CD4-positive, CD25-positive, alpha-beta regulatory T cell (primary cell): ENCODE data around the gene METTL14. TPM values are rescaled to one million over a fixed set of nuclear protein-coding genes. Genes with fewer than 3 reads are reported as not detected.
A peak's percentile ranks its signal among the peaks of the same experiment; 100 is the strongest.

ENCODE experiments used
- ATAC-seq, 2 donors: fragments of 150-1000 bp; cut with Tn5 transposase; one replicate each; pipeline ENCODE4 v1.10.0; 2021; ENCODE audit warnings: low read depth in 2 of 2, moderate number of reproducible peaks in 2 of 2, moderate library complexity in 1 of 2
- DNase-seq, 3 donors: peaks; one replicate each; pipeline versions ENCODE4 v3.0.0 to v3.0.0-alpha.2; 2012 to 2022; ENCODE audit warnings: mixed read lengths in 1 of 3
- H3K27ac ChIP-seq: one replicate; pipeline ENCODE4 v1.7.0; 2013; ENCODE audit warnings: mild to moderate bottlenecking, low read length; ENCODE audit not compliant: insufficient read depth, poor library complexity, severe bottlenecking
- H3K27me3 ChIP-seq: one replicate; pipeline ENCODE4 v1.7.0; 2013; ENCODE audit warnings: low read length; ENCODE audit not compliant: control insufficient read depth, insufficient read depth
- H3K36me3 ChIP-seq: one replicate; pipeline ENCODE4 v1.7.0; 2013; ENCODE audit warnings: mild to moderate bottlenecking, low read length, moderate library complexity; ENCODE audit not compliant: control insufficient read depth, insufficient read depth
- H3K4me1 ChIP-seq: 2 replicates; pipeline ENCODE4 v1.7.0; 2013; ENCODE audit warnings: mild to moderate bottlenecking, low read length; ENCODE audit not compliant: insufficient read depth, control insufficient read depth, poor library complexity, severe bottlenecking
- H3K4me3 ChIP-seq: one replicate; pipeline ENCODE4 v1.7.0; 2013; ENCODE audit warnings: low read depth, mild to moderate bottlenecking, low read length, moderate library complexity
- H3K9me3 ChIP-seq, 2 experiments: 1 replicate in 1 of 2; 2 replicates in 1 of 2; pipeline ENCODE4 v1.7.0; 2013; ENCODE audit warnings: low read length in 2 of 2, mild to moderate bottlenecking in 1 of 2, moderate library complexity in 1 of 2; ENCODE audit not compliant: control insufficient read depth in 2 of 2
- H3K27ac Mint-ChIP-seq, 3 donors: one replicate each; pipeline ENCODE4 v1.8.0; 2020 to 2022; ENCODE audit warnings: mild to moderate bottlenecking in 3 of 3, mixed read lengths in 3 of 3, moderate library complexity in 2 of 3
- H3K27me3 Mint-ChIP-seq: one replicate; pipeline ENCODE4 v1.8.0; 2022; ENCODE audit warnings: mild to moderate bottlenecking, mixed read lengths
- H3K36me3 Mint-ChIP-seq: one replicate; pipeline ENCODE4 v1.8.0; 2020; ENCODE audit warnings: mixed read lengths
- H3K4me1 Mint-ChIP-seq, 4 donors: one replicate each; pipeline ENCODE4 v1.8.0; 2020 to 2022; ENCODE audit warnings: mixed read lengths in 4 of 4, mild to moderate bottlenecking in 1 of 4
- H3K4me3 Mint-ChIP-seq, 4 donors: one replicate each; pipeline ENCODE4 v1.8.0; 2020 to 2022; ENCODE audit warnings: mild to moderate bottlenecking in 4 of 4, mixed read lengths in 4 of 4, moderate library complexity in 3 of 4
- H3K9me3 Mint-ChIP-seq, 7 donors: one replicate each; pipeline ENCODE4 v1.8.0; 2020 to 2022; ENCODE audit warnings: mixed read lengths in 7 of 7, mild to moderate bottlenecking in 3 of 7, moderate library complexity in 2 of 7
- polyA plus RNA-seq, 4 donors: library from polyadenylated mRNA; unstranded; fragments of 300-500 nt; fragmentation: Illumina TruSeq; gene quantifications; one replicate each; pipeline ENCODE4 v1.2.3, GENCODE V29; 2021
- total RNA-seq: library from RNA; stranded (reverse); gene quantifications from one replicate; pipeline ENCODE4 v1.2.3, GENCODE V29; 2022

Gene METTL14
- total and polyA plus RNA-seq, 5 donors from 2014 or later, result 36.4 to 52.3 (median 42.0) TPM

- peaks cover 0 to 4% (median 0%) of the 10 kb centered on the region in 4 donors for H3K4me1 Mint-ChIP-seq
- ATAC-seq (no peak), DNase-seq (no peak)
- Histone ChIP-seq H3K9me3 (no peaks in the 10 kb centered on the region), H3K4me1 (no peaks in the 10 kb centered on the region), H3K4me3 (no peak overlapping the region), H3K36me3 (peaks cover 24% of the 10 kb centered on the region), H3K27me3 (no peaks in the 10 kb centered on the region), H3K27ac (no peak overlapping the region)
- H3K4me3 Mint-ChIP-seq, result no peak overlapping the region
- peaks cover 17% of the 10 kb centered on the region for H3K36me3 Mint-ChIP-seq
- no peaks in the 10 kb centered on the region for H3K27me3 Mint-ChIP-seq
- peak overlapping the region in 2 of 3 donors; percentile 11 to 35 for H3K27ac Mint-ChIP-seq
- H3K9me3 Mint-ChIP-seq, result no peaks in the 10 kb centered on the region
These were observed 70.4 kb downstream of the METTL14 start for GRCh38 chr4:118755438-118756226.

GRCh38 chr4:118756429-118756828 is 71.2 kb downstream of the METTL14 start:
- no peak for ATAC-seq
- Histone ChIP-seq H3K27me3 (no peaks in the 10 kb centered on the region), H3K4me1 (no peaks in the 10 kb centered on the region), H3K4me3 (no peak overlapping the region), H3K36me3 (peaks cover 22% of the 10 kb centered on the region), H3K9me3 (no peaks in the 10 kb centered on the region), H3K27ac (no peak overlapping the region)
- DNase-seq, result no peak
- no peaks in the 10 kb centered on the region for H3K27me3 Mint-ChIP-seq
- H3K4me3 Mint-ChIP-seq, result no peak overlapping the region
- H3K4me1 Mint-ChIP-seq, result peaks cover 0 to 4% (median 0%) of the 10 kb centered on the region in 4 donors
- peaks cover 16% of the 10 kb centered on the region for H3K36me3 Mint-ChIP-seq
- H3K27ac Mint-ChIP-seq, result no peak overlapping the region
- no peaks in the 10 kb centered on the region for H3K9me3 Mint-ChIP-seq

- Mint-ChIP-seq H3K27me3 (no peaks in the 10 kb centered on the region), H3K27ac (no peak overlapping the region), H3K36me3 (peaks cover 15% of the 10 kb centered on the region), H3K4me3 (no peak overlapping the region), H3K4me1 (peaks cover 0 to 4% (median 0%) of the 10 kb centered on the region in 4 donors), H3K9me3 (no peaks in the 10 kb centered on the region)
- ATAC-seq (no peak), DNase-seq (no peak)
- H3K9me3 ChIP-seq, result no peaks in the 10 kb centered on the region
- peaks cover 22% of the 10 kb centered on the region for H3K36me3 ChIP-seq
- H3K27me3 ChIP-seq, result no peaks in the 10 kb centered on the region
- no peak overlapping the region for H3K4me3 ChIP-seq
- no peaks in the 10 kb centered on the region for H3K4me1 ChIP-seq
- no peak overlapping the region for H3K27ac ChIP-seq
These were observed 71.8 kb downstream of the METTL14 start for GRCh38 chr4:118756958-118757357.

- Histone ChIP-seq H3K36me3 (peaks cover 20% of the 10 kb centered on the region), H3K4me1 (no peaks in the 10 kb centered on the region), H3K9me3 (no peaks in the 10 kb centered on the region), H3K27ac (no peak overlapping the region), H3K4me3 (no peak overlapping the region), H3K27me3 (no peaks in the 10 kb centered on the region)
- Mint-ChIP-seq H3K27me3 (no peaks in the 10 kb centered on the region), H3K4me3 (no peak overlapping the region), H3K27ac (no peak overlapping the region), H3K36me3 (peaks cover 12% of the 10 kb centered on the region), H3K9me3 (no peaks in the 10 kb centered on the region), H3K4me1 (peaks cover 0 to 4% (median 0%) of the 10 kb centered on the region in 4 donors)
- ATAC-seq (no peak), DNase-seq (no peak)
These were observed 72.6 kb downstream of the METTL14 start for GRCh38 chr4:118757761-118758251.

GRCh38 chr4:118758293-118758692 is 73.1 kb downstream of the METTL14 start:
- no peak overlapping the region for H3K4me3 Mint-ChIP-seq
- ATAC-seq (no peak), DNase-seq (no peak)
- no peak overlapping the region for H3K27ac Mint-ChIP-seq
- H3K27me3 Mint-ChIP-seq, result no peaks in the 10 kb centered on the region
- Histone ChIP-seq H3K4me3 (no peak overlapping the region), H3K36me3 (peaks cover 22% of the 10 kb centered on the region), H3K4me1 (no peaks in the 10 kb centered on the region), H3K9me3 (no peaks in the 10 kb centered on the region), H3K27me3 (no peaks in the 10 kb centered on the region), H3K27ac (no peak overlapping the region)
- H3K36me3 Mint-ChIP-seq, result peaks cover 10% of the 10 kb centered on the region
- H3K4me1 Mint-ChIP-seq, result peaks cover 0 to 4% (median 0%) of the 10 kb centered on the region in 4 donors
- H3K9me3 Mint-ChIP-seq, result no peaks in the 10 kb centered on the region

- no peak for DNase-seq
- Histone ChIP-seq H3K36me3 (peaks cover 31% of the 10 kb centered on the region), H3K4me1 (no peaks in the 10 kb centered on the region), H3K27ac (no peak overlapping the region), H3K4me3 (no peak overlapping the region), H3K9me3 (no peaks in the 10 kb centered on the region), H3K27me3 (no peaks in the 10 kb centered on the region)
- Mint-ChIP-seq H3K9me3 (no peaks in the 10 kb centered on the region), H3K36me3 (peaks cover 22% of the 10 kb centered on the region), H3K27ac (peak overlapping the region in 1 of 3 donors; percentile 22), H3K27me3 (no peaks in the 10 kb centered on the region), H3K4me3 (no peak overlapping the region), H3K4me1 (peaks cover 0 to 4% (median 0%) of the 10 kb centered on the region in 4 donors)
- no peak for ATAC-seq
These were observed 74.3 kb downstream of the METTL14 start for GRCh38 chr4:118759481-118759880.

GRCh38 chr4:118760092-118760491 is 74.9 kb downstream of the METTL14 start:
- Mint-ChIP-seq H3K36me3 (peaks cover 23% of the 10 kb centered on the region), H3K9me3 (no peaks in the 10 kb centered on the region), H3K4me1 (peaks cover 0 to 4% (median 0%) of the 10 kb centered on the region in 4 donors), H3K27ac (no peak overlapping the region), H3K27me3 (no peaks in the 10 kb centered on the region), H3K4me3 (no peak overlapping the region)
- peaks cover 35% of the 10 kb centered on the region for H3K36me3 ChIP-seq
- H3K9me3 ChIP-seq, result no peaks in the 10 kb centered on the region
- H3K4me1 ChIP-seq, result no peaks in the 10 kb centered on the region
- no peaks in the 10 kb centered on the region for H3K27me3 ChIP-seq
- no peak overlapping the region for H3K27ac ChIP-seq
- ATAC-seq (no peak), DNase-seq (no peak)
- H3K4me3 ChIP-seq, result no peak overlapping the region

GRCh38 chr4:118760493-118760892 is 75.3 kb downstream of the METTL14 start:
- H3K27ac Mint-ChIP-seq, result no peak overlapping the region
- H3K4me1 ChIP-seq, result no peaks in the 10 kb centered on the region
- ATAC-seq (no peak), DNase-seq (no peak)
- H3K36me3 Mint-ChIP-seq, result peaks cover 23% of the 10 kb centered on the region
- no peak overlapping the region for H3K4me3 Mint-ChIP-seq
- H3K27ac ChIP-seq, result no peak overlapping the region
- H3K27me3 ChIP-seq, result no peaks in the 10 kb centered on the region
- H3K4me1 Mint-ChIP-seq, result peaks cover 0 to 4% (median 0%) of the 10 kb centered on the region in 4 donors
- no peaks in the 10 kb centered on the region for H3K9me3 ChIP-seq
- peaks cover 36% of the 10 kb centered on the region for H3K36me3 ChIP-seq
- no peaks in the 10 kb centered on the region for H3K9me3 Mint-ChIP-seq
- no peaks in the 10 kb centered on the region for H3K27me3 Mint-ChIP-seq
- H3K4me3 ChIP-seq, result no peak overlapping the region
